K562 (cell line): ENCODE results near the gene ACOX1. TPM values are rescaled to one million over a fixed set of nuclear protein-coding genes. Genes with fewer than 3 reads are reported as not detected.

Experiments used
- ADNP ChIP-seq: fragments of 200-800 bp; sonication (Bioruptor generic); IDR thresholded peaks from 2 replicates; pipeline ENCODE4 v1.6.1; 2016; ENCODE audit warnings: missing genetic modification characterization, missing compliant biosample characterization
- ARNT ChIP-seq, 2 experiments: fragments of 450-650 bp; IDR thresholded peaks; 2 replicates each; pipeline ENCODE4 v1.6.1; 2016; ENCODE audit warnings: mild to moderate bottlenecking in 1 of 2
- BHLHE40 ChIP-seq: IDR thresholded peaks from 2 replicates; pipeline ENCODE4 v1.6.1; 2011; ENCODE audit warnings: low read length, improper control_type of control experiment
- CBX3 ChIP-seq, 2 experiments: IDR thresholded peaks; 1 replicate in 1 of 2; 2 replicates in 1 of 2; pipeline ENCODE4 v1.6.1; 2012; ENCODE audit warnings: inconsistent platforms in 2 of 2, low read length in 2 of 2, borderline replicate concordance in 1 of 2, control low read depth in 1 of 2
- CHD4 ChIP-seq: fragments of 200-600 bp; sonication (generic); IDR thresholded peaks from 3 replicates; pipeline ENCODE4 v1.6.1; 2012; ENCODE audit warnings: low read depth, mild to moderate bottlenecking, mixed read lengths, low read length, inconsistent platforms; ENCODE audit not compliant: insufficient read depth, insufficient replicate concordance, poor library complexity, severe bottlenecking
- CLOCK ChIP-seq: fragments of 250-450 bp; sonication (Bioruptor Pico); IDR thresholded peaks from 2 replicates; pipeline ENCODE4 v1.4.0; 2020; ENCODE audit warnings: mild to moderate bottlenecking, moderate library complexity, borderline replicate concordance
- CREM ChIP-seq: IDR thresholded peaks from 2 replicates; pipeline ENCODE4 v1.6.1; 2014; ENCODE audit warnings: antibody characterized with exemption, low read depth
- CSDE1 ChIP-seq, 2 experiments: fragments of 450-650 bp; IDR thresholded peaks; 2 replicates each; pipeline ENCODE4 v1.6.1; 2016; ENCODE audit warnings: mild to moderate bottlenecking in 1 of 2
- HDAC8 ChIP-seq: fragments of 450-650 bp; IDR thresholded peaks from 2 replicates; pipeline ENCODE4 v1.6.1; 2016; ENCODE audit warnings: mild to moderate bottlenecking, missing genetic modification characterization, moderate library complexity, missing compliant biosample characterization
- HINFP ChIP-seq: fragments of 450-650 bp; conservative IDR thresholded peaks from 2 replicates; pipeline ENCODE4 v1.6.1; 2016; ENCODE audit warnings: missing genetic modification characterization, low read depth, mild to moderate bottlenecking, control low read depth, missing compliant biosample characterization
- IRF2 ChIP-seq: sonication (generic); formaldehyde crosslinking; IDR thresholded peaks from 2 replicates; pipeline ENCODE4 v1.8.1; 2022; ENCODE audit warnings: mild to moderate bottlenecking, missing genetic modification reagents
- MCM5 ChIP-seq: fragments of 450-650 bp; IDR thresholded peaks from 2 replicates; pipeline ENCODE4 v1.6.1; 2016; ENCODE audit warnings: low read depth
- MIER1 ChIP-seq: fragments of 450-650 bp; IDR thresholded peaks from 2 replicates; pipeline ENCODE4 v1.6.1; 2016; ENCODE audit warnings: antibody characterized with exemption, mild to moderate bottlenecking, low read depth
- NR0B1 ChIP-seq: fragments of 450-650 bp; IDR thresholded peaks from one replicate; pipeline ENCODE4 v1.6.1; 2018; ENCODE audit warnings: mild to moderate bottlenecking, moderate library complexity; ENCODE audit not compliant: partially characterized antibody
- PRMT5 ChIP-seq: sonication (generic); formaldehyde crosslinking; IDR thresholded peaks from 2 replicates; pipeline ENCODE4 v1.5.0; 2020; ENCODE audit warnings: missing genetic modification reagents
- SRSF1 ChIP-seq: fragments of 200-400 bp; formaldehyde crosslinking; IDR thresholded peaks from 2 replicates; pipeline ENCODE4 v1.6.1; 2017; ENCODE audit warnings: mild to moderate bottlenecking, low read depth, low read length, moderate library complexity
- TBL1XR1 ChIP-seq, 2 experiments: IDR thresholded peaks; 2 replicates each; pipeline ENCODE4 v1.6.1; 2012; ENCODE audit warnings: improper control_type of control experiment in 2 of 2, low read length in 2 of 2, mild to moderate bottlenecking in 1 of 2
- TBP ChIP-seq: optimal IDR thresholded peaks from 2 replicates; pipeline ENCODE3; 2011; ENCODE audit warnings: low read depth, low read length, improper control_type of control experiment
- ZBED1 ChIP-seq: IDR thresholded peaks from 2 replicates; pipeline ENCODE4 v1.6.1; 2014
- ZFP91 ChIP-seq: sonication (generic); formaldehyde crosslinking; IDR thresholded peaks from 2 replicates; pipeline ENCODE4 v1.8.0; 2022; ENCODE audit warnings: mild to moderate bottlenecking, missing genetic modification reagents
- ZNF3 ChIP-seq: fragments of 250-450 bp; sonication (Bioruptor Pico); IDR thresholded peaks from 2 replicates; pipeline ENCODE4 v1.5.0; 2021; ENCODE audit warnings: mild to moderate bottlenecking, moderate library complexity
- ZNF445 ChIP-seq: fragments of 250-450 bp; sonication (Bioruptor Pico); IDR thresholded peaks from 2 replicates; pipeline ENCODE4 v1.4.0; 2020; ENCODE audit warnings: low read depth, mild to moderate bottlenecking, moderate library complexity
- ZNF77 ChIP-seq: fragments of 250-450 bp; sonication (Bioruptor Pico); IDR thresholded peaks from 2 replicates; pipeline ENCODE4 v1.5.0; 2020
- polyA plus RNA-seq, 8 experiments: library from polyadenylated mRNA; depleted of rRNA in 4 of 8; stranded (reverse) in 5 of 8; unstranded in 3 of 8; fragments of >200 nt; fragmentation: Nextera tagmentation in 2 of 8; fragmentation: Illumina TruSeq in 1 of 8; extraction: Ambion mirVana in 2 of 8; extraction: Trizol in 1 of 8; gene quantifications; 2 replicates each; pipeline versions ENCODE4 v1.2.1 to v1.2.3, GENCODE V29; 2011 to 2014; ENCODE audit warnings: inconsistent platforms in 1 of 8, missing spikeins in 1 of 8
- total RNA-seq, 7 experiments: library from RNA; depleted of rRNA in 6 of 7; stranded (reverse); fragments of >200 nt in 6 of 7; fragmentation: Illumina TruSeq in 2 of 7; extraction: Trizol in 2 of 7; gene quantifications; 2 replicates each; pipeline versions ENCODE4 v1.2.1 to v1.2.3, GENCODE V29; 2011 to 2021; ENCODE audit warnings: low replicate concordance in 1 of 7

The ACOX1 gene
- total and polyA plus RNA-seq, 9 of the 15 experiments (the other 6 are each of a cell fraction or from before 2014, with no cell fraction given): 7.8 to 24.1 (median 14.5) TPM

- TF ChIP-seq MIER1 (no peak), SRSF1 (0 out of 2 replicates have a peak, but pooled peaks have one; percentile 74), CLOCK (no peak), CSDE1 (IDR thresholded peaks at IDR 0.05) (no peak; a peak in 1 of 4 replicates), IRF2 (CRISPR knock-in tag) (no peak), ZBED1 (no peak), CREM (peak; percentile 59), MCM5 (no peak), TBP (peak; percentile 93), PRMT5 (no peak), HINFP (no peak), NR0B1 (no peak), ZNF3 (CRISPR knock-in tag) (no peak), HDAC8 (tag) (no peak), ZNF77 (CRISPR knock-in tag) (no peak), ZNF445 (no peak), TBL1XR1 (IDR thresholded peaks at IDR 0.05; ENCODE audit: low read length in 2 of 2) (peak in 1 of 2 experiments; percentile 36; a peak in 1 of 4 replicates), ADNP (tag) (no peak), CBX3 (IDR thresholded peaks at IDR 0.05; ENCODE audit: borderline replicate concordance in 1 of 2, low read length in 2 of 2) (no peak), ARNT (IDR thresholded peaks at IDR 0.05) (no peak), CHD4 (no peak), BHLHE40 (peak; percentile 59), ZFP91 (no peak)
Observed at GRCh38 chr17:75940727-75941441, 38.1 kb downstream of the ACOX1 start, which contains the start of gene FBF1 (continued).
